ENCODE results near the gene PTTG2. TPM values are rescaled to one million over a fixed set of nuclear protein-coding genes. Genes with fewer than 3 reads are reported as not detected.

The PTTG2 gene
- total RNA-seq: not detected in 2 replicates

GRCh38 chr4:37960098-37960497, at the start of gene PTTG2:
PTTG2 (plus strand) TSS chr4:37960398; CDS start chr4:37960435, 37 bp downstream.

Other genes with a start within 250 kb of the PTTG2 start
- 11.2 and 12.1 TPM in 2 replicates for gene PGM2, start 133.7 kb upstream of the PTTG2 start, total RNA-seq
- 30.3 and 40.6 TPM in 2 replicates for gene TBC1D1, start 69.3 kb upstream of the PTTG2 start, total RNA-seq